Measurements from ENCODE around the gene NBEA. TPM values are rescaled to one million over a fixed set of nuclear protein-coding genes. Genes with fewer than 3 reads are reported as not detected.

The NBEA gene
- polyA plus RNA-seq, 2 of the 4 experiments (the other 2 are of a cell fraction): 3.5 to 11.8 TPM

Small RNAs within 50 kb of the gene (small RNA-seq; reads per million reads assigned to genes)
- gene RF00017: 0 reads per million in 6 experiments

Data from A549 (cell line).